HG03457 (cell line): ENCODE data around the gene ZNF471.

Experiments used
- ATAC-seq: cut with Tn5 transposase; IDR thresholded peaks from one replicate; pipeline ENCODE4 v1.9.1; 2021; ENCODE audit warnings: moderate number of reproducible peaks; ENCODE audit not compliant: unreplicated experiment

The ZNF471 gene

GRCh38 chr19:56507446-56508289 lies at the start of gene ZNF471:
Gene ZNF471 (plus strand): TSS chr19:56507855. CDS start chr19:56511572, 3,717 bp downstream.
- no peak for ATAC-seq

GRCh38 chr19:56474308-56474707 lies 33.3 kb upstream of the ZNF471 start:
- no peak for ATAC-seq

DNA sequence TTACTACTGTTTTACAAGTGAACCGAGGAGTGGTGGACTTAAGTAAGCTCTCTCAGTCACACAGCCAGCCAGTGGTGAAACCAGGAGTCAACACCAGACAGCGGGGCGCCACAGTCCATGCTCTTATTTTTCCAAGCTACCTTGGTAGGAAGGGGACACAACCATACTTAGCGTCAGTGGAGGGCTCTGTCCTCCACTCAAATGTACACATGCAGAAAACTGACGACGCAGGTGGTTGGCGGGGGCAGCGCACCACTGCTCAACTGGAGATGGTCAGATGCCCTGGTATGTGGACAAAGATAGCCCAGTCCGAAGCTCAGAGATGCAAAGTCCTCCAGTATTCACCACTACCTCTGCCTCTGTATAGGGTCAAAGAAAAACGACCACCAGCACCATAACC lies 31.6 kb upstream of the ZNF471 start:
- no peak for ATAC-seq

DNA sequence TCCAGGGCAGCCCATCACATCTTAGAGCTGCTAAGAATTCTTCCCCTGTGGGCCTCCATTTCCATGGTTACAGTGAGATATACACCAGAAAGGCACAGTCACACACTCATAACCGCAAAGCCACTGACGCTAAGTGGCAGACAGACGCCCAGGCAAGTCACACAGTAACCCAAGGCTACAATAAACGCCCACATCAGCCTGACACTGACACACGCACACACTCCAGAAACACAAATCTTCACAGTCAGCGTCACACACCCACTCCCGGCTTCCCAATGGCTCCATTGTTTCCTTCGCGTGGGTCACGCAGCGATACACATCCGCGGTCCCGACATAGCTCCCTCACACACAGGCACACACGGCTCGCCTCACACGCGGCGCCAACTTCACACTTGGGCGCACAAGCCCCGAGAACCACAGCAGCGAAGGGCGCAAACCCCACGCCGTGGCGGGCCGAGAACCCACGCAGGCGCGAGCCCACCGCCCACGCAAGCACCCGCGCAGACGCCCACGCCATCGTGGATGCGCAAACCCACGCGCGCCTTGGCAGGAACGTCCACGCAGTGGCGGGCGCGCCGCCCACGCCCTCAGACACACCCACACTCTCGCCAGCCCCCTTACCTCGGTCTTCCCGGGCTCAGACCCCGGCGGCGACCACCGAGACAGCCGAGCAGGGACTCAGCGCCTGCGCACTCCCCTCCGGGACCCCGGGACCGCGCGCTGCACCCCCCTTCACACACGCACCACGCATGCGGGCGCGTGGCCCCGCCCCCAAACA lies 30.8 kb upstream of the ZNF471 start, which contains the start of gene ZNF667:
Gene ZNF667, minus strand, starts transcription at position 695 of the 778 bp plus-strand sequence. CDS start 14,975 bp downstream, outside the sequence.
- ATAC-seq: no peak

- ATAC-seq: no peak
Observed at GRCh38 chr19:56477429-56478338, 30.0 kb upstream of the ZNF471 start.

DNA sequence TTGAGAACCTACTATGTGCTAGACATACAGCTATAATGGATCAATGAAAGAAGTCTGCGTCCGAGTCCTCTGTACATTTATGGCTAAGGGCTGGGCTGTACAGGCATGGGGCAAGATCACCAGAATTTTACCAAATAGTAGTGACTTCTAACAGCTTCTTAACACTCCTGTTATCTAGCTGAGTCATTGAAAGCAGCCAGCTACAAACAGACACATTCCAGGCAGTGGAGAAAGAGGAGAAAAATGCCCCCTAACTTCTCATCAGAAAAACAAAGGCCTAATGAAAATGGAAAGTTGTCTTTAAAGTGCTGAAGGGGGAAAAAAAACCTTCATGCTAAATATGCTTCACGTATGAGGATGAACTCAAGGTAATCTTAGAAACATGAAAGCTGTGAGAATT lies 16.3 kb upstream of the ZNF471 start:
- ATAC-seq: no peak

- no peak for ATAC-seq
Observed at GRCh38 chr19:56504581-56504980, 3.1 kb upstream of the ZNF471 start.

DNA sequence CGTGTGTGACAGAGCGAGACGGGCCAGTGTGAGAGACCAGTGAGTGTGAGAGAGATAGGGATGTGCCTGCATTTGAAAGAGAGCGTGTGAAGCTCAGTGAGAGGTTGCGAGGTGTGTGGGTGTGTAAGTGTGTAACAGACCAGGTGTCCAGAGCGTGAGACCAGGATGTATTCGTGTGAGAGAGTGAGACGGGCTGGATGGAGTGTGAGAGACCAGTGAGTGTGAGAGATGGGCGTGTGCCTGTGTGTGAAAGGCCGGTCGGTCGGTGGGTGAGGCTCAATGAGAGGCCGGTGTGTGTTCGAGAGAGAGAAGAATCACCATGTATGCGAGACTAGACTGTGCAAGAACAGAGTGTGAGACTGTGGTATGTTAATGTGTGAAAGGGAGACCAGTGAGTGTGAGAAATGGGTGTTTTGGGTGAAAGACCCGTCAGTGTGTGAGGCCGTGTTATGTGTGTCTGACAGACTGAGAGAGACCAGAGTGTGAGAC lies 679 bp downstream of the ZNF471 start:
- no peak for ATAC-seq

GRCh38 chr19:56525214-56525860 lies 17.7 kb downstream of the ZNF471 start:
- no peak for ATAC-seq

GRCh38 chr19:56537442-56537841 lies 29.8 kb downstream of the ZNF471 start:
- ATAC-seq: no peak

GRCh38 chr19:56538254-56538760 lies 30.7 kb downstream of the ZNF471 start:
- ATAC-seq: no peak

- no peak for ATAC-seq
Observed at GRCh38 chr19:56538761-56539263, 31.2 kb downstream of the ZNF471 start, which contains the start of gene ZFP28. Gene ZFP28 (plus strand): TSS chr19:56538948. CDS start chr19:56539019, 71 bp downstream.

DNA sequence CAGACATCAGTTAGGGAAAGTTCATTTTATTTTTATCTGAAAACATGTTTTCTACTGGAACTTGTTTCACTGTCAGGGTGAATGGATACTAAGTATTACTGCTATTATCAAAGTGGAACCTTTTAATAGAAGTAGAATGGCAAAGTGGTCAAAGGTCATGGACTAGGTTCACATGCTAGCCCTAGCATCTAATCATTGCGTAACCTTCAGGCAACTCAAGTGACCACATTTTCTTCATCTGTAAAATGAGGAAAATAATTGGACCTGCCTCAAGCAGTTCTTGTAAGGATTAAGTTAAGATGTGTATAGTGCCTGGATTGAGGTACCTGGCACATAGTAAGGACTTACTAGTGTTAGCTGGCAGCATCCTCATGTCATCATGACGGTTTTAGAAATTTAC lies 36.1 kb downstream of the ZNF471 start:
- no peak for ATAC-seq

GRCh38 chr19:56547535-56547934 lies 39.9 kb downstream of the ZNF471 start:
- no peak for ATAC-seq

- no peak for ATAC-seq
Observed at GRCh38 chr19:56554272-56554869, 46.7 kb downstream of the ZNF471 start.

- ATAC-seq: no peak
Observed at GRCh38 chr19:56562766-56563165, 55.1 kb downstream of the ZNF471 start.

- ATAC-seq: no peak
Observed at GRCh38 chr19:56566904-56567273, 59.2 kb downstream of the ZNF471 start.

DNA sequence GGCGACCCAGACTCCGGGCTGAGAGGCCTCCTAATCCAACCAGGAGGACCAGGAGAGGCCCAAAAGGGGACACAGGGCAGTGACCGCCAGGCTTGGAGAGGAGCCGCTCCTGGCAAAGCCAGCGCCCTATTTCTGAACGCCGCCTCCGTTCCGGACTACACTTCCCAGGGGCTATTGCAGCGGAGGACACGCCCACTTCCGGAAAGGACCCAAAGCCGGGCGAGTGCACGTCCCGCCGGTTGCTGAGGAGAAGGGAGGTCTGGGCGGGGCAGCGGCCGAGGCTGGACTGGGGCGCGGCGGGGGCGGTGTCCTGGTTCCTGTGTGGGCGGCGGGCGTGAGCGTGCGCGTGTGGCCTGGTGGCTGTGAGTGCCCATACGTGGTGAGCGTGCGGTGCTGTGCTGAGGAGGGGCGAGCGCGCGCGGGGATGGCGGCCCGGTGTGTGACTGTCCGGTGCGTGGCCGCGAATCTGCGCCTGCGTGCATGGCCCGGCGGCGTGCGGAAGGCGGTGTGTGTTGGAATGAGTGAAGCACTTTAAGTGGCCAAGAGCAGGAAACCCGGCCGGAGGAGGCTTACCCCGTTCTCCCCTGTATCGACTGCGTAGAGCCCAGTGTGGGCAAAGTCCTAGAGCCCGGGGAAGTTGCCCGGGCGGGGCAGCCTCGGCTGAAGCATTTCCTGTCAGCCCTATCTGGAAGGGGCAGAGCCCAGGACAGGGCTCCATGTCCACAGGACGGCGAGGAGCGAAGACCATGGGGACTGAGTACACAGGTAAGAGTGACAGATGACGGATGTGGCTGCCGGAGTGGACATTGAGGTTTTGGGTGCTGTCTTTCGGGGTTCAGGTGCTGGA lies 59.8 kb downstream of the ZNF471 start, which contains the start of gene ZNF470:
Gene ZNF470, plus strand, starts transcription at position 195 of the 847 bp plus-strand sequence. CDS start 2,844 bp downstream, outside the sequence.
- peak; percentile 93 for ATAC-seq
